SK-N-SH (cell line): ENCODE data around the gene HGS.
A peak's percentile ranks its signal among the peaks of the same experiment; 100 is the strongest.

Experiments
- CTCF ChIP-seq: fragments of 200-600 bp; sonication (generic); IDR thresholded peaks from 2 replicates; pipeline ENCODE4 v1.6.1; 2017; ENCODE audit warnings: antibody characterized with exemption, mild to moderate bottlenecking, moderate library complexity
- EP300 ChIP-seq, 2 experiments: IDR thresholded peaks; 2 replicates each; pipeline versions ENCODE4 v1.4.0 to v1.6.1; 2012; ENCODE audit warnings: borderline replicate concordance in 1 of 2, low read depth in 1 of 2, low read length in 1 of 2
- EZH2phosphoT487 ChIP-seq: fragments of 200-600 bp; sonication (generic); IDR thresholded peaks from 2 replicates; pipeline ENCODE4 v1.6.1; 2017; ENCODE audit warnings: low read depth, mixed run types, mild to moderate bottlenecking, antibody characterized with exemption, moderate library complexity, borderline replicate concordance
- FOXM1 ChIP-seq: IDR thresholded peaks from 2 replicates; pipeline ENCODE4 v1.4.0; 2012; ENCODE audit warnings: low read depth, mild to moderate bottlenecking
- MAX ChIP-seq: IDR thresholded peaks from 2 replicates; pipeline ENCODE4 v1.4.0; 2012; ENCODE audit warnings: low read depth
- POLR2AphosphoS5 ChIP-seq: IDR thresholded peaks from 2 replicates; pipeline ENCODE4 v1.6.1; 2012; ENCODE audit warnings: low read depth, low read length
- RAD21 ChIP-seq: IDR thresholded peaks from 2 replicates; pipeline ENCODE4 v1.6.1; 2012; ENCODE audit warnings: mild to moderate bottlenecking, low read length
- RCOR1 ChIP-seq: fragments of 150-350 bp; IDR thresholded peaks from 2 replicates; pipeline ENCODE4 v1.6.1; 2017; ENCODE audit warnings: antibody characterized with exemption, low read length
- RXRA ChIP-seq: IDR thresholded peaks from 2 replicates; pipeline ENCODE4 v1.4.0; 2012; ENCODE audit warnings: low read depth, mild to moderate bottlenecking, borderline replicate concordance
- TAF1 ChIP-seq: IDR thresholded peaks from 2 replicates; pipeline ENCODE4 v1.6.1; 2012; ENCODE audit warnings: low read depth, mild to moderate bottlenecking, low read length, moderate library complexity, borderline replicate concordance
- USF2 ChIP-seq: fragments of 150-350 bp; IDR thresholded peaks from 2 replicates; pipeline ENCODE4 v1.6.1; 2017; ENCODE audit warnings: antibody characterized with exemption, low read length, low read depth, borderline replicate concordance
- YY1 ChIP-seq: IDR thresholded peaks from 2 replicates; pipeline ENCODE4 v1.4.0; 2012; ENCODE audit warnings: low read depth, mild to moderate bottlenecking

- TF ChIP-seq EP300 (IDR thresholded peaks at IDR 0.05; ENCODE audit: borderline replicate concordance in 1 of 2, low read depth in 1 of 2, low read length in 1 of 2) (peak in 1 of 2 experiments; percentile 61; a peak in 1 of 4 replicates), TAF1 (no peak), CTCF (no peak), MAX (no peak), USF2 (no peak), FOXM1 (no peak), EZH2phosphoT487 (no peak), RCOR1 (peak; percentile 92), RAD21 (no peak), POLR2AphosphoS5 (no peak), YY1 (no peak), RXRA (no peak)
These were observed 57.3 kb downstream of the HGS start for GRCh38 chr17:81741049-81741593.
